HG03060 (cell line): ENCODE data around the gene VEPH1.

Experiments
- ATAC-seq: cut with Tn5 transposase; IDR thresholded peaks from one replicate; pipeline ENCODE4 v1.9.1; 2021; ENCODE audit warnings: low read depth, moderate number of reproducible peaks; ENCODE audit not compliant: unreplicated experiment

Gene VEPH1

GRCh38 chr3:157479464-157480243, 23.6 kb downstream of the VEPH1 start:
- no peak for ATAC-seq

GRCh38 chr3:157477441-157477840, 25.8 kb downstream of the VEPH1 start:
- ATAC-seq = no peak

GRCh38 chr3:157475921-157476414, 27.2 kb downstream of the VEPH1 start:
- ATAC-seq = no peak

- ATAC-seq = no peak
Measured at GRCh38 chr3:157472648-157473047, 30.6 kb downstream of the VEPH1 start.

GRCh38 chr3:157471064-157471463, 32.2 kb downstream of the VEPH1 start:
- ATAC-seq = no peak

- no peak for ATAC-seq
Measured at GRCh38 chr3:157469561-157470294, 33.5 kb downstream of the VEPH1 start.

- no peak for ATAC-seq
Measured at GRCh38 chr3:157467200-157467599, 36.0 kb downstream of the VEPH1 start.

GRCh38 chr3:157465741-157466140, 37.5 kb downstream of the VEPH1 start:
- ATAC-seq = no peak

GRCh38 chr3:157464321-157464720, 38.9 kb downstream of the VEPH1 start:
- no peak for ATAC-seq

GRCh38 chr3:157463816-157464215, 39.4 kb downstream of the VEPH1 start:
- ATAC-seq = no peak

GRCh38 chr3:157460253-157460652, 43.0 kb downstream of the VEPH1 start:
- no peak for ATAC-seq

- no peak for ATAC-seq
Measured at GRCh38 chr3:157459706-157460105, 43.5 kb downstream of the VEPH1 start.

GRCh38 chr3:157453824-157454223, 49.4 kb downstream of the VEPH1 start:
- no peak for ATAC-seq

- no peak for ATAC-seq
Measured at GRCh38 chr3:157452097-157452496, 51.1 kb downstream of the VEPH1 start.

- no peak for ATAC-seq
Measured at GRCh38 chr3:157447026-157447694, 56.1 kb downstream of the VEPH1 start.

GRCh38 chr3:157445857-157446256, 57.4 kb downstream of the VEPH1 start:
- ATAC-seq = no peak

GRCh38 chr3:157444797-157445184, 58.4 kb downstream of the VEPH1 start:
- ATAC-seq = no peak

GRCh38 chr3:157443905-157444796, 59.1 kb downstream of the VEPH1 start:
- ATAC-seq = no peak

GRCh38 chr3:157442729-157443128, 60.5 kb downstream of the VEPH1 start:
- ATAC-seq = no peak

- no peak for ATAC-seq
Measured at GRCh38 chr3:157441102-157441624, 62.1 kb downstream of the VEPH1 start.
